Measurements from ENCODE around the gene HCN2.

HCN2 gene

GRCh38 chr19:560121-560520, 29.6 kb upstream of the HCN2 start:
- DNase-seq (ENCODE audit: low read depth) = no peak
- H3K4me3 ChIP-seq (ENCODE audit: low read depth, low read length) = no peak overlapping the region
- no peak for TF ChIP-seq CTCF (IDR thresholded peaks at IDR 0.05; ENCODE audit: low read depth, low read length, missing control alignments)

- no peak for TF ChIP-seq CTCF (IDR thresholded peaks at IDR 0.05; ENCODE audit: low read depth, low read length, missing control alignments)
- no peak overlapping the region for H3K4me3 ChIP-seq (ENCODE audit: low read depth, low read length)
- no peak for DNase-seq (ENCODE audit: low read depth)
Measured at GRCh38 chr19:566403-566802, 23.3 kb upstream of the HCN2 start.

- TF ChIP-seq CTCF (IDR thresholded peaks at IDR 0.05; ENCODE audit: low read depth, low read length, missing control alignments) = no peak
- no peak for DNase-seq (ENCODE audit: low read depth)
- no peak overlapping the region for H3K4me3 ChIP-seq (ENCODE audit: low read depth, low read length)
Measured at GRCh38 chr19:566844-567243, 22.8 kb upstream of the HCN2 start.

- TF ChIP-seq CTCF (IDR thresholded peaks at IDR 0.05; ENCODE audit: low read depth, low read length, missing control alignments) = no peak
- no peak overlapping the region for H3K4me3 ChIP-seq (ENCODE audit: low read depth, low read length)
- DNase-seq (ENCODE audit: low read depth) = no peak
Measured at GRCh38 chr19:567296-567900, 22.3 kb upstream of the HCN2 start.

GRCh38 chr19:570251-570686, 19.4 kb upstream of the HCN2 start:
- no peak for TF ChIP-seq CTCF (IDR thresholded peaks at IDR 0.05; ENCODE audit: low read depth, low read length, missing control alignments)
- H3K4me3 ChIP-seq (ENCODE audit: low read depth, low read length) = no peak overlapping the region
- no peak for DNase-seq (ENCODE audit: low read depth)

GRCh38 chr19:570937-571565, 18.6 kb upstream of the HCN2 start:
- no peak for TF ChIP-seq CTCF (IDR thresholded peaks at IDR 0.05; ENCODE audit: low read depth, low read length, missing control alignments)
- peak overlapping the region; percentile 59 for H3K4me3 ChIP-seq (ENCODE audit: low read depth, low read length)
- DNase-seq (ENCODE audit: low read depth) = no peak

- TF ChIP-seq CTCF (IDR thresholded peaks at IDR 0.05; ENCODE audit: low read depth, low read length, missing control alignments) = no peak
- no peak for DNase-seq (ENCODE audit: low read depth)
- H3K4me3 ChIP-seq (ENCODE audit: low read depth, low read length) = peak overlapping the region; percentile 59
Measured at GRCh38 chr19:571566-571974, 18.1 kb upstream of the HCN2 start.

Measured in GM12864 (cell line).